Astrocyte of the cerebellum (primary cell): ENCODE measurements around the gene PHF23.

Experiments used
- DNase-seq: peaks from one replicate; pipeline ENCODE4 v3.0.0-alpha.2; 2011; ENCODE audit warnings: low read depth
- H3K4me3 ChIP-seq: 2 replicates; pipeline ENCODE4 v1.5.1; 2011; ENCODE audit warnings: mild to moderate bottlenecking, low read depth, low read length, moderate library complexity
- CTCF ChIP-seq: IDR thresholded peaks from 2 replicates; pipeline ENCODE4 v1.5.1; 2012; ENCODE audit warnings: low read length, low read depth, moderate library complexity, mild to moderate bottlenecking; ENCODE audit errors: missing control alignments
- in situ Hi-C: cut with HindIII; loops from 2 replicates; pipeline ENCODE4 v1.10.0; 2017; ENCODE audit warnings: low sequenced_read_pairs

The PHF23 gene

DNA sequence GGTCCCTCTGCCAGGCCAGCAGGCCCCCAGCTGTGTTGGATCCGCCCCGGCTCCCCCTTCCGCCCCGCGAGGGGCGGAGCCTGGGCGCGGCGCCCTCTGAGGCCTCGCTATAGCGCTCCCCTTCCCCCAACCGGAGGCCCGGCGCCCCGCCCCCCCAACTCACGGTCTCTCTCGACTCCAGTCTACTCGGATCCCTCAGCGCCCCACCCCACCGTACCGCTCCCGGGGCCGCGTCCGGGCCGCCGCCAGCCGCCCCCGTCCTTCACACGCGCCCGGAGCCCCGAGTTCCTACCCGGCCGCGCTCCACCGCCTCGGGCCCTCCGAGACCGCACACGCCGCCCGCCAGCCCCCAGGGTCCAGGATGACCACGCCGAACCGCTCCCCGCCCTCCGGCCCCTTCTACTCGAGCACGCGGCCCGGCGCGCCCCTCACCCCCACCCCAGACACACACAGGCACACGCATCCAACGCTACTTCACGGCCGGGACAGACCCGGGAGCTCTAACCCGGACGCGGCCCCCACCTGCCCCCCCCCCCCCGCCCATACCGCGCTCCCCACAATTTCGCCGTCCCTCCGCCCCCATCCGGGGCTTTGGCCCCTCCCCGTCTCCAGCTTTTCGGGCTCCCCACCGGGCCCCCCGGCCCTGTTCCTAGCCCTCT is 1.4 kb downstream of the PHF23 start:
- no peak for TF ChIP-seq CTCF
- no peak for DNase-seq
- H3K4me3 ChIP-seq: peak overlapping the region; percentile 99
- in situ Hi-C loops: no loop called here

GRCh38 chr17:7237266-7237760 is 1.9 kb downstream of the PHF23 start:
- in situ Hi-C loops: no loop called here
- TF ChIP-seq CTCF: no peak
- DNase-seq: no peak
- H3K4me3 ChIP-seq: peak overlapping the region; percentile 99

GRCh38 chr17:7236808-7237207 is 2.4 kb downstream of the PHF23 start:
- peak overlapping the region; percentile 99 for H3K4me3 ChIP-seq
- DNase-seq: no peak
- no peak for TF ChIP-seq CTCF
- in situ Hi-C loops: no loop called here

DNA sequence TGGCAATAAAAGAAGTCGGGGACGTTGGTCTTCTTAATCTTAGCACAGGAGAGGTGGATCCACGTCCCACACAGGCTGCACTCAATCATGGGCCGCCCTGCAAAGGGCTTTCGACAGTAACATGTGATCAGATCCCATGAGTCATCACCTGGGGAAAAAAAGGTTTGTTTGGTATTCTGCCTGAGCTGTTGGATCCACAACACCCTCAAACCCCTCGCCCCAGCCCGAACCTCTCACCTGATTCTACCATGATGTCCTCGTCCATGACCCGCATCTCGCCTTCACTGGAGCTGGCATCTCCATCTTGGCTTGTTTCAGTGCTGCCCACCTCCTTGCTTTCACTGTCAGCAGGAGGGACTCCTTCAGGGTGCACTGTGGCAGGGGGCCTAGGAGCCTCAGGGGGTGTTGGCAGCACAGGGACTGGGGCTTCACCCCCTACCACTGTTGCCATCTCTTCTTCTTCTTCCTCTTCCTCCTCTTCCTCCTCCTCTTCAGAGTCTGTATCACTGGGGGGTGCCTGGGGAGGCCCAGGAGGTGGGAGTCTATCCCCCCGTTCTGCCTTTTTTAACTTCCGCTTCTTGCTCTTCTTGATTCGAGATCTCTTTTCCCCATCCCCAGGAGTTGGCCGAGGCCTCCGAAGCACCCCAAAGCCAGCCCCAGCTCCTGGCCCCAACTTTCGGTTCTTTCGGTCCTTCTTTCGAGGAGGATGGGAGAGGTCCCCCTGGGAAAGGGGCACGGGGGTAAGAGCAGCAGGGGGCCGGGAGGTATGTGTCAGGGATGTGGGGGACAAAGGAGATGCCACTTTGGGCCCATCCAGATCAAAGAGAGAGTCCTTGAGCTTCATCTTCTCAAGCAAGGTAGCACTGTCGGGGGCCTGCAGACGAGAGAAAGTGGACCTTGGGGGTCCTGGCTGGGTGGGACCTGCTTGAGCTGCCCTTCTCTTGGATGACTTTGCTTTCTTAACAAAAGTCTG is 3.3 kb downstream of the PHF23 start:
- TF ChIP-seq CTCF: no peak
- no peak overlapping the region for H3K4me3 ChIP-seq
- no peak for DNase-seq
- in situ Hi-C loops: no loop called here

DNA sequence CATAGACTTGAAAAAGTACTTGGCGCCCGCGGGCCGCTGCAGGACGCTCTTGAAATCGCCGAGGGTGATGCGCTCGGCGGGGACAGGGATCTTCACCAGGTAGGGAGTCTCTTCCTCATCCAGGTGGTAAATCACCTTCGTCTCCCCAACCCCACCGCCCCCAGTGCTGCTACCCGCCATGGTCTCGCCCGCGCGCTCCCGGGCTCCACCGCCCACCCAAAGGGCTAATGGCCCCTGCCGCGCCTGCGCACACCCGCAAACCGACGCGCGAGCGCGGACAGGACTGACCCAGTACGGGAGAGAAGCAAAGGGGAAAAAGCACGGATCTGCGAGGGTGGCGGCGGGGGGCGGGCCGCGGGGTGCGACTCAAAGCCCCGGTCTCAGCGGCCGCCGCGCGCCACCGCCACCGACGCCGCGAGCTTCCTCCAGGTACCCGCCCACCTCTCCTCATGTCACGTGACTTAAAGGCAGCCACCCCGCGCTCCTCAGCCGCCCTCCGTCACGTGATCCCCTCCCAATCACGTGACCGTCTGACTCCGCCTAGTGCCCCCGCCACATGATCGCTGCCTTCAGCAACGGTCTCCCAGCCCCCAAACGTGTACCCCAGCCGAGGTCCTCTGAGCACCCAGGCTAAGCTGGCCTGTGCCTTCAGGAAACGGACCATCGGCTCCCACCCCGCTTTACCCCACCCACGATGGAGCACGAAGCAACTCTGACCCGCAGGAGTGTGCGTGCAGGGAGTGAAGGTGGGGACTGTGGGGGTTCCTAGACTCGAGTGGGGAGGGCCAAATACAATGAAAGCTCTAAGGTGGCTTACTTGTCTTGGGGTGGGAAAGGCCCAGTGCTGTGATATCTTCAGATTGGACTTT is 4.9 kb downstream of the PHF23 start, which contains the start of gene DVL2:
DVL2 (minus strand) TSS at position 435 of the 869 bp plus-strand sequence; CDS start at position 180, 255 bp downstream.
- H3K4me3 ChIP-seq: peak within 1 kb of the TSS; percentile 87
- TF ChIP-seq CTCF: no peak
- in situ Hi-C loops: no loop called here
- peak; percentile 83 for DNase-seq

- DNase-seq: no peak
- no peak for TF ChIP-seq CTCF
- in situ Hi-C loops: no loop called here
- H3K4me3 ChIP-seq: peak overlapping the region; percentile 87
Measured at GRCh38 chr17:7233701-7234082, 5.6 kb downstream of the PHF23 start.
